ENCODE measurements around the gene EPS8L3.

EPS8L3 gene

DNA sequence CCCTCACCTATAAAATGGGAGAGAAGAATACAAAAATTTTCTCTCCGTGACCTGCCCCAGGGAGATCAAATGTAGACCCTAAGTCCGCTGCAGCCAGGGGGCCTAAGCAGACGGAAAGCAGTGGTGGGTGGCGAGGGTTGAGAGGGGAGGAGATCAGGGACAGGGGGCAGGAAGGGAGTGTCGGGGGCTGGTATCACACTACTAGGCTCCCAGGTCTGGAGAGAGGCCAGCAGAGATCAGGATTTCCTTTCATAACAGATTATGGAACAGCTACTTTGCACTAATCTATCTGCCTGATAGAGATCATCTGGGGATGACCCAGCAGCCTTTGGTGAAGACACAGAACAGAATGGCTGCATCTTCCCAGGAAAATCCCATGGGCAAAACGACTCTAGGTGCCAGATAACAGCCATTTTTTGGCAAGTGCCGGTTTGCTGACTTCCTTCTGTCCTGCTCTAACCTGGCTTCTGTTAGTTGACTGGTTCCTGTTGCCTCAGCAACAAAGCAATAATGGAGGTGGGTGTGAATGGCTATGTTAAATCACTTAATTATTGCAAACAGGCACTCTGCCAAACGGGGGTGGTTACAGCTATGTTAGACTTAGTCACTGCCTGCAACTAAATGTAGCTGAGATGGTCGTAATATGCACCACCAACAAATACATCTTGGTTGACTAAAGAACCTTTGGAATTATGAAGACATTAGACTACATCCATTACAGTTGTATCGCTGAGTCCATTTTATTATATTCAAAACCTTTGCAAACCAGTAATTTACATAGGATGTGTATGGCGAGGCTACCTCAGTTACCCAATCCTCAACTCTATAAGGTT lies 30.0 kb upstream of the EPS8L3 start:
- peak; percentile 94 for DNase-seq

DNA sequence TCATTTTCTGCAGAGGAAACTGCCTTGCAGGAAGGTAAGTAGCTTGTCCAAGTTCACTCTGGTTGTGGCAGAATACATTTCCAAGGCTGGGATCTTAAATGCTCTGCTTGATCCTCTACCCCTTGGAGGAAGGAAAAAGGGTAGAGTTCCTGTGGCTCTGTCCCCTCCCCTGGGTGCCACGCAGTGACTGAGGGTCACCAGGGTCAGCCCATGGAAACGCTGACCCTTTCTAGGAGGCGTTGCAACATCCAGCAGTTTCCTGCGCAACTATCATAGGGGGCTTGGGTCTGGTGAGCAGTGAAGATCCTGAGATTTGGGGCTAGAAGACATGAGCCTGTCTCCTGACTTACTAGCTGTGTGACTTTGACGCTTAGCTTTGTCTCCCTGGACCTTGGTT lies 29.4 kb upstream of the EPS8L3 start:
- no peak for DNase-seq

DNA sequence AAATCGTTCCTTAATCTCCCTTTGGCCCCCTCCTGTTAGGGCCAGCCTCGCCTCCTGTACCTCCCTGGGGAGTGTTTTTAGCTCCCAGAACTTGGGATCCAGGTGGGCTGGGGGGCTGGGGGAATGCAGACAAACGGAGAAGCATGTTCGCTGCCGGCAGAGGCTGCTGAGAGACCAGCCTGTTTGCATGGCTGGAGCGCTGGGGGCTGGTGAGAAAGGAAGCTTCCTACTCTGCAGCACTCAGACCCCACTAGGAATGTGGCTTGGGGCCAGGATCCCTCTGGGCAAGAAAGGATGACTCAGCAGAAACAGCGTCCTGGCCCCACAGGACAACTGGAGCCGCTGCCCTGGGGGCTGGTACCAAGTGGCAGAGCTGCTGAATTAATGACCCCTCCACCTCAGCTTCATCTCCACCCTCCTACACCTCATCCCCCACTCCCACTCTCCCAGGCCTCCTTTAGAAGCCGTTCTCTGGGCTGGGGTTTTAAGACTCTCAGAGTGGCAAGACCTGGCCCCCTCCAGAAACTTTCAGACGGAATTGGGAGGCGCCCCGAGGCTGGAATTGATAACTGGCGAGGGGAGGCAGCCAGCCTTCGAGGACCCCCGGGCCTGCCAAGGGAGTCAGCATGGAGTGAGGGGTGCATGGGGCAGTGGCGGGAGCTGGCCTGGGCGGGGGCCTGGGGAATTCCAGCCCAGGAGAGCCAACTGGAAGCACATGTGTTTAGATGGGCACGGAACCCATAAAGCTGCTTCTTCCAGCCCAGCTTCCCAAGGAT lies 28.5 kb upstream of the EPS8L3 start:
- peak; percentile 91 for DNase-seq

DNA sequence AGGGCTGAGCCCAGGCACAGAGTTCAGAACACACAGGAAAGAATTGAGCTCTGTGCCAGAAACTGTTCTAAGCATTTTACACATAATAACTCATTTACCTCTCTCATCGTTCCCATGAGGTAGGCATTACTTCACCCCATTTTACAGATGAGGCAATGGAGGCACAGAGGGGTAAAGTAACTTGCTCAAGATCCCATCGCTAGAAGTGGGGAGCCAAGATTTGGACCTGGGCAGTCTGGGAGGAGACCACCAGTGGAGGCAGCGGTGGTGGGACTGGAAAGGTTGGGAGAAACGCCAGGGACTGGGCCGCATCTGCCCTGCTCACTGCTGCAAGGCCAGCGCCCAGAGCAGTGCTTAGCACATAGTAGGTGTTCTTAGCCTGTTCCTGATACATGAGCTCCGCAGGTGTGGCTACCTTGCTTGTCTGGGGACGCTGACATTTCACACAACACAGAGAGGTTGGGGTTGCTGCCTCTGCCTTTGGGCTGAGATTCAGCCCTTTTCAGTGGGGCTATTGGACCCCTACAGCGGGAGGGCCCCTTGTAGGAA lies 27.8 kb upstream of the EPS8L3 start:
- no peak for DNase-seq

DNA sequence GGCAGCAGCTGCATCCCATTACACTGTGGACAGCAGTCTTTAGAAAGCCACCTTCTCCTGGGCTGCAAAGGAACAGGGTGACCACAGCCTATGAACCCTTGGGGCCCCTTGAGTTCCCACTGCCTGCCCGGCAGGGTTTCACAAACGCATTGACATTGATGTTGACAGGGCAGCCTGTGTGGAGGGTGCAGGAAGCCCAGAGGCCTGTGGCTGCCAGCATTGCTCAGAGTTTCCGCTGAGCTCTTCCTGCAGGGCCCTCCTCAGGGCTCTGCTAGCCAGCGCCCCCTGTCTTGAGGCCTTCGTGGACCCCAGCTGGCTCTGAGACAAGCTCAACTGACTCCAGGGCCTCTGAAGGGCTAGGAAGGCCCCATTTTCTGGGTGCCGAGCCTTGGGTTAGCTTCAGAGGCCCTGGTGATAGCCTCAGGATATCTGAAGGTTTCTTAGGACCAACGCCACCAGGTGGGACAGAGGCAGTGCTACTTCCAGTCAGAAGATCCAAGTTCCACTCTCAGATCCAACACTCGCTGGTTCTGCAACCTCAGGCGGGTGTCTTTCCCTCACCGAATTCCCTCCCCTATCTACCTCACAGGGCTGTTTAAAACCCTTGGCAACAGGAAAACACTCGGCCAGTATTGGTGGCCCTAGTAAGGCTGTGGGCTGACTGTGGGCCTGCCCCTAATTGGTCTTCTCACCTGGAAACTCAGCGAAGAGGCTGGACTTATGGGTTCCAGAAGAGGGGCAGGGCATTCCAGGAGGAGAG lies 27.2 kb upstream of the EPS8L3 start:
- peak; percentile 97 for DNase-seq

DNA sequence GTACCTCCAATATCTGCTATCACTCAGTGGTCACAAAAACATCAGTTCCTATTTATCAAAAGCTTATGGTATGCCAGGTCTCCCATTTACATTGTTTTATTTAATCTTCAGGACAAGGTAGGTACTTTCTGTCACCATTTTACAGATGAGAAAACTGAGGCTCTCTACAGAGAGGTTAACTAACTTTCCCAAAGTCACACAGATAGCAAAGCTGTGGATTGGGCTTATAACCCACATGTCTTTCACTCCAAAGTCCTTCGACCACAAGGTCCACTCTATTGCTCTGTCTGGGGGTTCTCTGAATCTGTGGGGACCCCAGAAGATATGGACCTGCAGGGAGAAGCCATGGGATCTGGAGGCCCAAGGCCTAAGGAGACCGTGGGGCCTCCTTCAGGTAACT lies 26.6 kb upstream of the EPS8L3 start:
- DNase-seq: peak; percentile 41

DNA sequence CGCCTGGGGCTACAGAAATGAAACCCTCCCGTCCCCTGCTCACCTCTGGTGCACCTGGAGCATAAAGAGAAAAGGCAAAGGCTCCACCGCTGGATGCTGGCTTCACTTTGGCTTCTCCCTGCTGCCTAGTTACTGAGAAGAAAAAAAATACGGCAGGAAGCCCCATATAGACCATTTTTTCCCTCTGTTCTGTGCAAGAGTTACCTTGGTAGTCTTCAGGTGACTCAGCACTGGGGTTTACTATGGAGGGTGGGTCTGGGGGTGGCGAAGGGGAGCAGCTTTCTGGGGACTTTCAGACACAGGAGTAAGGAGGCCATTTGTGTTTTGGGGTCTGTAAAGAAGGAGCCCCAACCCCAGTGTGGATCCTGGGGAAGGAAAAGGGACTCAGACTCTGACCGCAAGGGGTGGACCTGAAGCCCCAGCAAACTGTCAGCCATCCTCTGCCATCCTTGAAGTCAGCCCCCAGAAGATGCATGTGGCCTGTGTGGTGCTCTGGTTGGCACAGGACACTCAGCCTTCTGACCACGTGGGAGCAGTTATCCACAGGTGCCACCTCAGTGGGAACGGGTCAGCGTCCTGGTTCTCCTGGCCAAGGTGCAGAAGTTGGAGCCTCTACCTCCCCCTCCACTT lies 25.9 kb upstream of the EPS8L3 start:
- peak; percentile 35 for DNase-seq

DNA sequence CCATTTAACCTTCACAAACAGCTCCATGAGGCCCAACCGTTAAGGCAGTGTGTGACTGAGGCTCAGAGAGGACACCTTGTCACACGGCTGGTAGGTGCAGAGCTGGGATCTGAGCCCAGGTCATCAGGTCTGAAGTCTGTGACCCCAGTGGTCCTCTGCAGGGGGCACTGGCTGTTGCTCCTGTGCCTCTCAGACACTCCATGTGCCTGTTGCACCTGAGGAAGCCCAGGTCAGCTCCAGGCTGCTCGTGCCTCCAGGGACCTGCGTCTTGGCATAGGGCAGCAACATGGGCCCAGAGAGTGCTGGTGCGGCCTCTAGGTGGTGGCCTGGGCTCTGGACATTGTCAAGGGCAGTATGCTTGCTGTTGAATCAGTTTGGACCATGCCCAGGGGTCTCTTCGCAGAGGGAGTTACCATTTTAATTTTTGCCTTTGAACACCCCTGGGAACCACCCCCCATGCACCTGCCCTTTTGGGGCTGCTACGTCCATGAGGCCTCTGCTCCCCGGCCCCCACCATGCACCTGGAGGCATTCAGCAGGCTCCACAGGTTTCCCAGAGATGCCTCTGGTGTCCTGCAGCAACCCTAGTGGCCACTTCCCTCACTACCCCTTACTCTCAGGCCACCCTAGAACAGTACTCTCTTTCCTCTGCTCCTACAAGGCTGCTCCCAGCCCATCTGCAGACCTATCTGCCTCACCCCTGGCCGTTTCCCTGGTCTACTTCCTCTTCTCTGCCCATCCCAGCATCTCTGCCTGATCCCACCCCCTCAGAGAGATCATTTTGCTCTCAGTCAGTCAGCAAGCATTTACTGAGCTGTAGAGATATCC lies 25.2 kb upstream of the EPS8L3 start:
- DNase-seq: peak; percentile 93

DNA sequence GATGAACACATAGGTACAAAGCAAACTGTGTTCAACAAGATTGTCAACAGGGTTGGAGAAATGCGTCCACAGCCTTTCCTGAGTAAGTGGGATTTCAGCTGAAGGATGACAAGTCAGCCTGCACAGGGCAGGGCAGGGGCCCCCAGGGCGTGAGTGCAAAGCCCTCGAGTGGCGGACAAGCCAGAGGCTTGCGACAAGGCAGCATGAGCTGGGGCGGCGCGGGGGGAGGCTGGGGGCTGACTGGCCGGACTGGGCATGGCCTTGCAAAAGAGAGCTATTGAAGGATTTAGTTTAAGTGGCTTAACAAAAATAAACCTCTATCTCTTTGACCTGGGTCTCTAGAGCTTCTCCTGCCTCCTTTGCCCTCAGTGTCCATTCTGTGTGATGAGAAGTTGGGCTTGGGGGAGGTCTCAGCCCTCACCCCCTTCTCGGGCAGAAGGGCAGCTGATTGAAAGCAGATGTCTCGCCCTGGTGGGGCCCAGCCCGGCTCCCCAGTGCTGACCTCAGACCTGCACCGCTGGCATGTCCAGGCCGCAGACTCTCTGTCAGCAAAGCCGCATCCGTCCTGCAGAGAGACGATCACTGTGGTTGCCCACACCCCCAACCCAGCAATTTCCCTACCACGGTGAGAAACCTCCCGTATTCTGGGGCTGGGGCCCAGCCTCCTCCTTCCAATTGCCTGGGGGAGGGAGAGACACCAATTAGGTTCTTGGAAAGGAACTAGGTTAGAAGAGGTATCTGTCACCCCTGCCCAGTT lies 24.3 kb upstream of the EPS8L3 start:
- peak; percentile 49 for DNase-seq

DNA sequence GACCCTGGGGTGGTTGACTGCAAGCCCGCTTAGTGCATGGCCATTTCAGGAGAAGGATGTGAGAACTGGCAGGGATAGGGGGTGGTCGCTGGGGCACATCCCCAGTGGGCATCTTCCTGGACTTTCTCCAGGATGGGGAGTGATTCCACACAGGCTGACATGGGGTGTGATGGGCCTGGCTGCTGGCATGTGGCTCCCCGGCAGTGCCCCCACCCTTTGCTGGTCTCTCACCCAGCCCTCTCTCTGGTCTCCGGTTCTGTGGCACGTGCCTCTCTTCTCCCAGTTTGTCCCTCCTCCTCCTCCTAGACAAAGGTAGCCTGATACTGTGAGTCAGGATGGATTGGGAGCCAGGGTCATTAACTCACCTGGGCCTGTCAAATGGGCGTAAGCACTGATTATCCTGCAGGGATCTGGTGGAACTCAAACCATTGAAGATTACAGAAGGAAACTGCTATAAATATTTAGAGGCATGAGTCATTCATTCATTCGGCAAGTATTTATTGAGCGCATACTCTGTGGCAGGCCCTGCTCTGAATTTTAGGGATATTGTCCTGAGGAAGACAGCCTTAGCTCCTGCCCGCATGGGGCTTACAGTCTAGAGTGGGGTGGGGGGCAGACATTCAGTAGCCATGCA lies 23.6 kb upstream of the EPS8L3 start:
- DNase-seq: no peak

DNA sequence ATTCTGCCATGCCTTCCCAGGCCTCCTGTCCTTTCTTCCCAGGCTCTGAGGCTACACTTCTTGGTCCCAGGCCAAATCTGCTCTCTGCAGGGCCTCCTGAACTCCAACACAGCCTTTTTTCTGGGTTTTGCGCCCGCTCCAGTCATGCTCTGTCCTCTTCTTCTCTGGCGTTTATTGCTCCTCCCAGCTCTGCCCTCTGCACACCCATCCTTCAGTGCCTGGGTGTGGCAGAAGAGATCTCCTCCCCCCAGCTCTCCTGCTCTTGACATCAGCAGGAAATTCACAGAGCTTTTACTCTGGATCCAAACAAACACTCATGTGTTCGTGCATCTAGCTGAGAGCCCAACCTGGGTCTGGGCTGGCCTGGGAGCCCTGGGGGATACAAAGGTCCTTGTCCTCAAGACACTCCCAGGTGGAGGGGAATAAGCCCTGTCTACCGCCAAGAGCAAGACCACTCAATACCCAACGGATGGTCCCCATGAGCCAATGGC lies 22.9 kb upstream of the EPS8L3 start:
- peak; percentile 85 for DNase-seq

DNA sequence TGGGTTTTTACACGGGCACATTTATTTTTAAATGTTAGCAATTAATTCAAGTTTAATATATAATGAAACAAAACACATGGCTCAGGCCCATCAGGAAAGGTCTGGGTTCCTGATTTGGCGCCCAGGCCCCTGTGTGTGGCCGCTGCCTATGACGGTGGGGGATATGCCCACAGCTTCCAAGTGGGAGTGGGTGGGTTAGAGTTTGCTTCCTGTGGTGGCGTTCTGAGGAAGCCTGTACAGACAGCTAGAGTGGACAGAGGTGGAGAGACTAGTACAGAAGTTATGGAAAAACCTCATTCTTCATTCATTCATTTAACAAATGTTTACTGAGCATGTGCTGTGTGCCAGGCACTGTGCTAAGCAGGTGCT lies 22.4 kb upstream of the EPS8L3 start:
- no peak for DNase-seq

DNA sequence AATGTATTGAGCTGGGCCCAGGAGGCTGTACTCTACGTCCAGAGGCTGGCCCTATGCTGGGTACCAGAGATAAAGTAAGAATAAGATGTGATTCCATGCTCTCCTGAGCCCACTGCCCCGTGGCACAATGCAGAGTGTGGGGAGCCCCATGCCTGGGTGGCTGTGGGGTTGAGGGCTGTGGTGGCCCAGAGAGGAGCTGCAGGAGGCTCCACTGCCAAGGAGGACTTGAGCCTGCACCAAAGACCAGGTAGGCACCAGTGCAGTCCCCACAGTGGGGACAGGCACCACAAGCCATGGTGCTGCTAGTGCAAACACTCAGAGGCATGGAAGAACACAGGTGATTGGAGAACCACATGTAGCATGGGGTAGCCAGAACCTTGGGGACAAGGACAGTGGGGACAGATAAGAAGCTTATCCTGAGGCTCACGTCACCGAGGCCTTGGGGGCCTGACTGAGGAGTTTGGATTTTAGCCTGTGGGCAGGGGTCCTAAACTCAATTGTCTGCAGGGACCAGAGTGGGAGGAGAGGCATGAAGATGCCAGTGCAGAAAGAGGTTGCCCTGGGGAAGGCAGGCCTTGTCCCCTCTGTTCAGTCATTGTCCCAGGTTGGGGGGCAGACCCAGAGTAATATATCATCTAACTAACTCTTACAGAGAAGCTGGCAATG lies 21.9 kb upstream of the EPS8L3 start:
- DNase-seq: no peak

DNA sequence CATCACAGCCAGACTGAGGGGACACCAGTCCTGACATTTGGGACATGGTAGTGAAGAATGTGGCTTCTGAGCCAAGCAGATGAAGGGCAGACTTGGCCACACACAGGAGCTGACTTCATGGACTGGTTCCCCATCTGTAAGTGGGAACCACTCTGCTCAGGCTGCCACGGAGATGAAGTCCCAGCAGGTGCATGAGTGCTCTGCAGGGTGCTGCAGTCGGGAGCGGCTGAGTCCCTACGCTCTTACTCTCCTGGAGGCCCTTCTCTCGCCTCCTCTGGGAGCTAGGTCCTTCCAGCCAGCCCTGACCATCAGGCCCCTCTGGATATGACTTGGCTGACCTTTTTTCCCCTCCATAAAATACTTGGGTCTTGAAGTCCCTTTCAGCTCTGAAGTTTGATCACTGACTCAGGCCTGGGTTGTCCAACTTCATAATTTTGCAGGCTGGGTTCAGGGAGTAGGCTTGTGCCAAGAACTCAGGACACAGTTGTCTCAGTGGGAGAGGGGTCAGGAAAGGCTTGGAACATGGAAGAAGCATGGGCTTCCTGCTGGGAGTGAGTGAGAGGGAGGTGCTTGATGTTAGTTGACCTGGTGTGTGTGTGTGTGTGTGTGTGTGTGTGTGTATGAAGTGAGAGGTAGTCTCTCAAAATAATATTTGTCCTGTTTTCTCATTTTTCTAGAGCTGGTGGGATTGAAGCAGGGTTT lies 21.0 kb upstream of the EPS8L3 start:
- no peak for DNase-seq

DNA sequence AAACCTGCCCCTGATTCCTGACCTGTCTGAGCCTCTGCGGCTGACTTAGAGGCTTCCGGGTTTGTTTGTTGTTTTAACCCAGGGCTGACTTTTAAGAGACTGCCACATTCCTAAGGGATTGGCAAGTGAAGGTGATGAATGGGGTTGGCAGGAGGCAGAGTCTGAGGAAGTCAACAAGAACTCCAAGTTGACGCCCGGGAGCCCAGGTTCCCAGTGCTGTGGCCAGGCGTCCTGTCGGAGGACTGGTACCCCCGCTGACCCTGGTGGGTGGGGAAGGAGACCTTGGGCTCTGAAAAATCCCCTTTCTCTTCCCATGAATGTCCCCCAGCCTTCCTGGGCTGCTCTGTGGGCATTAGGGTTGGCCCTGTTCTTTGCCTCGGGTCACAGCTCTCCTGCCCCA lies 19.7 kb upstream of the EPS8L3 start:
- no peak for DNase-seq

DNA sequence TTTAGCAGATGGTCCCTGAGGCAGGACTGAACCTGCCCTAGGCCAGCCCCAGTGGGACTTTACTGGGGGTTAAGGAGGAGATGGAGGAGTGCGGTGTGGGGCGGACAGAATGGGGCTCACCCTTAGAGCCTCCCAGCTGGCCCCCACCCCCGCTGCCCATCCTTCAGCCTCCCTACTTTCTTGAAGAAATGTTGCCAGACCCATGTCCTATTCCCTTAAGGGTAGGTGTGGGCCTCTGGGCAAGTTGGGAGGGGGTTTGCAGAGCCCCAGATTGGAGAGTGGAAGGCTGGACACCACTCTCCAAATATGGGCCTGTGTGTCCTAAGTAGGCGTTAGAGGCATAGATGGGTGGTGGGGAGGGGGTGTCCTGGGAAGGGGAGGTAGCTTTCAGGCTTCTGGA lies 19.2 kb upstream of the EPS8L3 start:
- DNase-seq: no peak

DNA sequence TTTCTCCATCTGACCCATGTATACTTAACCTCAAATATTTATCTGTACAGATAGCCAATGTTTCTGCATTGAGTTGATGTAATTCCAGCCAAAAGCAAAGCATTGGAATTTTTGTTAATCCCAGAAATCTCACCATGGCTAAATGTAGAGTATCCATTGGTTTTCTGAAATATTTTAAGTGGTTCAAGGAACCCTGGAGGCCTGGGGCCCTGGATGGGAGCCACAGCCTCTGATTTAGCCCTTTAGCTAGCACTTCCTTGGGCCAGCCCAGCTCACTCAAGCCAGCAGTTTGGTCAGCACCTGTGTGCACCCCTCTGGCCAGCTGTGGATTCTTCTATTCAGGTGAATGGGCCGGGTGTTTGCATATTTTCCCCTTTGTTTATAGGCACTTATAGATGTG lies 18.8 kb upstream of the EPS8L3 start:
- DNase-seq: no peak

DNA sequence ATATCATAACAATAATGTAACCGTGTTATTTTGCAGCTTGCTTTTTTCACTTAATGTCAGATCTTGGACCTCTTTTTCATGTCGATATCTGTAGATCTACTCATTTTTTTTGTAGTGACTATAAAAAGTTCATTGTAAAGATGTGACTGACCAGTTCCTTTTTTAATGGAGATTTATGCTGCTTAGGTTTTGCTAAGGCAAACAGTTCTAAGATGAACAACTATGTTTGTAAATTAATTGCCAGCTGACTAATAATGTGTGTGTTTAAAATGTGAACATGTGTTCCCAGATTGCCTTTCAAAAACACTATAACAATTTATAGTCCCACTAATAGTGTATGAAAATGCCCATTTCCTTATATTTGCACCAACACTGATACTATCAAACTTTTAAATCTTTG lies 18.1 kb upstream of the EPS8L3 start:
- DNase-seq: no peak

DNA sequence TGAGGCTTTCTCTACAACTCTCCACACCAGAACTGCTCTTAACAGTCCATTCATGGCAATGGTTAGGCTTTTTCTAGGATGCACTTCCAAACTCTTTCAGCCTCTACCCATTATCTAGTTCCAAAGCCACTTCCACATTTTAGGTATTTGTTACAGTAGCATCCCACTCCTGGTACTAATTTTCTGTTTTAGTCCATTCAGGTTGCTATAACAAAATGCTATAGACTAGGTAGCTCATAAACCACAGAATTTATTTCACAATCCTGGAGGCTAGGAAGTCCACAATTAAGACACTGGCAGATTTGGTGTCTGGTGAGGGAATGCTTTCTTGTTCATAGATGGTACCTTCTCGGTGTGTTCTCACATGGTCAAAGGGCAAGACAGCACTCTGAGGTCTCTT lies 17.3 kb upstream of the EPS8L3 start:
- DNase-seq: no peak

All from hematopoietic multipotent progenitor cell treated with erythropoietin and hydrocortisone succinate and interleukin-3 and kit ligand, for 4 days (in vitro differentiated cells).